HK-2 (cell line): ENCODE measurements around the gene TIAL1.
"Not testable (repeated sequence)": the region's sequence is repeated elsewhere in the genome, so short reads cannot be mapped to it uniquely, and the experiment has no call there.

Experiments
- DNase-seq: peaks from one replicate; pipeline ENCODE4 v3.0.0-alpha.2; 2018; ENCODE audit not compliant: unreplicated experiment

Gene TIAL1

DNA sequence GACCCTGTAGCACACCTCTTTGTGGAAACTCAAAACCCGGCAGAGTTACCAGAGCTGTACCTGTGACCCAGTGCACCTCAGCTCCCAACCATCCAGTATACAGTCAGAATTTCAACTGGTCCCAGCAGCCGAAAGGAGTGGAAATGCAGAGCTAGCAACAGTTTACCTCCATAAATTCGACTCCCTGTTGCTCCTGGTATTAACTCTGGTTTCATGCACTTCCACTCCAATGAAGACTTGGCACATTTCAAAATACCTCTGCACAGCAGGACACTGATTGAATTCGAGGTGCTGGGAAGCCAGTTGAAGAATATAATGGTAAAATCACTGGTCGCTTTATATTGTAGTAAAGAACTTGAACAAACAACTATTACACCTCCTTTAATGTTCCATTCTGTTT lies 17.9 kb upstream of the TIAL1 start:
- no peak for DNase-seq

DNA sequence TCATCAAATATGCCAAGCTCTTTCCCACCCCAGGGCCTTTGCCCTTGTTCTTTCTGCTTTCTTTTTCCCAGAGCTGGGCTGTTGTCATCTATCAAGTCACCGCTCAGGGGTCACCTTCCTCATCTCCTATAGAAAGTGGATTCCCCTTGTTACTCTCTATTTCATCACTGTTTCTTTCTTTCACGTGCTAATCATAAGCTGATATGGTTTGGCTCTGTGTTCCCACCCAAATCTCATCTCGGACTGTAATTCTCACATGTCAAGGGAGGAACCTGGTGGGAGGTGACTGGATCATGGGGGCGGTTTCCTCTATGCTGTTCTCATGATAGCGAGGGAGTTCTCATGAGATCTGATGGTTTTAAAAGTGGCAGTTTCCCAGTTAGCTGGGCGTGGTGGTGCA lies 17.0 kb upstream of the TIAL1 start:
- no peak for DNase-seq

- DNase-seq = no peak
These were observed 14.7 kb upstream of the TIAL1 start for GRCh38 chr10:119611433-119611832.

DNA sequence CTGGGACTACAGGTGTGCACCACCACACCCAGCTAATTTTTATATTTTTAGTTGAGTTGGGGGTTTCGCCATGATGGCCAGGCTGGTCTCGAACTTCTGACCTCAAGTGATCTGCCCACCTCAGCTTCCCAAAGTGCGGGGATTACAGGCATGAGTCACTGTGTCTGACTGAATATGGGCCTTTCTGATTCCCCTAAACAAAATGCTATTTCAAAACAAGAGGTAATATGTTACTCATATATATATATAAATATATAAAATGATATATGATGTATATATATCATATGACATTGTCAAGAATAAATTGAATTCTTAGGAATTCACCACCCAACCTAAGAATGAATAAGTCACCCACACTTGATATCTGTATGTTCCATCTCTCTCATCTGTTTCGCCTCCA lies 12.8 kb upstream of the TIAL1 start:
- DNase-seq = no peak

DNA sequence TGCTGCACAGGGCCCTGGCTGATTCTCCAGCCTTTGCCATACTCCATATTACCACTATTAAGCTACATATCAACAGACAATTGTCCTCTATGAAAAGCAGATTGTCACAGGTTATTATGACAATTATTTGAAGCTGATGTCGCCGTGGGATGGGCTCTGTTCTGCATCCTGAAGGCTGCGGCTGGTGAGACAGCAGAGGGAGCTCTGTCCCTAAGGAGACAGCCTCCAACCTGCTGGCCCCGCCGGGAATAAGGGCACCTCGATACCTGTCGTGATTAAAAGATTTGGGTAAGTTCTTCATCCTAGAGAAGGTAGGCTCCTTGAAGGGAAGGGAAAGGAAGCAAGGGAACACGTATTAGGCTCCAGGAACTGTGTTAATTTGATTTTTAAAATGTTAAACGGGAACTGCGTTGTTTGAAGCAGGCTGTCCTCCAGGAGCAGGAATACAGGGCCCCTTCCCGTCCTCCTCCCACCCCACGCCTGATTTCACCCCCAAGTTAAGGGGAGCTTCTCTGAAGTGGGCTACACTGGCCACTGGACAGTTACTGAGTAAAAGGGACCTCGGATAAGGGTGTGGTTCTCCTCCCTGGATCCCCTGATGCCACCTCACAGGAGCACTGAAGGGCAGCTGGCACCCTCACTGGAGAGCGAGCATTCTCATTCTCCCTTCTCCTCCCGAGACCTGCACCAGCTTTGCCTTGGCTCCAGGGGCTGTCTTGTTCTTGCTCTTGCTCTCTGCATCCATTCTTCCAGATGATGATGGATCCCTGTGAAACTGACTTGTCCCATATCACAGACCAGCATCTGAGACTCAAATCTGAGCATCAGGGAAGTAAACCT lies 11.8 kb upstream of the TIAL1 start:
- peak; percentile 47 for DNase-seq

- DNase-seq = no peak
These were observed 7.7 kb upstream of the TIAL1 start for GRCh38 chr10:119604468-119604867.

DNA sequence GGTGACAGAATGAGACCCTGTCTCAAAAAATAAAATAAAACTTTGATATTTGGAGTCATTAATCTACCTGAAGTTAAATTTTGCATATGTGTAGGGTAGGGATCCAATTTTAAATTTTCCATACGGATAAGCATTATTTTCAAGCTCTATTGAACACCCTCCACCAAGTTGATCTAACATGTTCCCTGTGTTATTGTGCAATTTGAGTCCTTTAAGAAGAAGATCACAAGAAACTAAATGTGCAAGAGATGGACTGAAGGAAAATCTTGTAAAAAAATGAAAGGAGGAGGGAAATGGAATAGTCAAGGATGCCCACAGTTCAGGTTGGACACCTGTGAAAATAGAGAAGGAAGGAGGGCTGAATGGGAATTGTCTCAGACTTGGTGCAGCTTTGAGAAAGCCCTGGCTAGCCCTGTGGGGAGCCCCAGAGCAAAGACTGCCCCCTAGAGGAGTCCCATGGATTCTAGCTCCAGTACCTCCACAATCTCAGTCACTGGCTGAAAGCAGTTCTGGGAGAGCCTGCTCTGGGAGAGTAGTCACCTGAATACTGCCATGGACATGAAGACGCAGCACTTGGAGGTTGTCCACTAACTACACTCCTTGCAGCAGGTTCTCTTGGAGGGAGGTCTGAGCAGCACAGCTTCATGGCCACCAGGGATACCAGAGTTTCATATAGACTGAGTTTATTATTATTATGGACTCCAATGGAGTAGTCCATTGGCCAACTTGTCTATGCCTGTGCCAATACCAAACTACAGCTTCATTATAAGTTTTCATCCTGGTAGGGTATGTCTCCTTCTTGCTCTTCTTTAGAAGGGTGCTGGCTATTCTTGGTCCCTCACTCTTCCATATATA lies 5.7 kb upstream of the TIAL1 start:
- DNase-seq = peak; percentile 18

DNA sequence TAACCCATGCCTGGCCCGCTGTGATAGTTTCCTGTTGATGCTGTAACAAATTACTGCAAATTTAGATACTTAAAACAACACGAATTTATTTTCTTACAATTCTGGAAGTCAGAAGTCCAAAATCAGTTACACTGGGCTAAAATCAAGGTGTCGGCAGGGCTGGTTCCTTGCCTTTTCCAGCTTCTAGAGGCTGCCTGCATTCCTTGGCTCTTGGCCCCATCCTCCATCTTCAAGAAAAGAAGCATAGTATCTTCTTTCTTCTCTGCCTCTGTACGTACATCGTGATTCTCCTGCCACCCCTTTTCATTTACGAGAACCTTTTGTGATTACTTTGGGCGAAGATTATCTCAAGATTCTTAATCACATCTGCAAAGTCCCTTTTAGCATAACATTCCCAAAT lies 1.6 kb upstream of the TIAL1 start:
- DNase-seq = no peak

- no peak for DNase-seq
These were observed 832 bp upstream of the TIAL1 start for GRCh38 chr10:119597405-119598186.

DNA sequence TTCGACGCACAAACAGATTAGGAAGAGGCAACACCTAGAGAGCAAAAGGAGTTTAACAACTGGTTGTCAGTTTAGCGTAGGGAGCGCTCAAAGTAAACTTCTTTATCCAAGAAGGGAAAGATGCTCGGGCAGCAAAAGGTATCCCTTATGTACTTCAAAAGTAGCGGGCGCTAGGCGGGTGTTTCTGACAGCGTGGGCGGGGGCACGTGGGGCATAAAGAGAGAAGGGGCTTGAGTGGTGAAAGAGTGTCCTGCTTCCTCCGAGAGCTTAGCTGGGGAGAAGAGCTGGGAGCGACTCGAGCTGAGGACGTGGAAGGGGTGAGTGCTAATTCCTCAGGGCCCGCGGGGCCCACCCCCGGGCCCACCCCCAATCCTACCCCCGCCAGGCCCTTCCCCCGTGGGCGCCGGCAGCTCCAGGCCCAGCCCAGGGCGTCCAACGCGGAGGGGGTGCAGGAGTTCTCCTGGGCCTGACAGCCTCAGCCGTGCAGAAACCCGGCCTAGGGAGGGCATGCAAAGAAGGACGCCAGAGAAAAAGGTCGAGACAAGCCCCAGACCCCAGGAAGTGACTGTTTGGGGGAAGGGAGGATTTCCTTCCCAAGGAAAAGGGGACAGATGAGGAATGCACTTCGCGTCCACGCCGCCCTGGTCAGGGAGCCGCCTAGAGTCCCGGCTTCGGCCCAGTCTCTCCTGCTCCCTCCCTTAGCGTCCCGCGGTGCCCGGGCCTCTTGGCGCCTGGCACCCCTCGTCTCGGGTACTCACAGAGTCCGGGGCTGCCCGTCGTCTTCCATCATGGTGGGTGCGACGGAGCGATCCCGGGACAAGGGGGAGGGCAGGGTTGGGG lies 868 bp downstream of the TIAL1 start:
- DNase-seq = peak; percentile 56

DNA sequence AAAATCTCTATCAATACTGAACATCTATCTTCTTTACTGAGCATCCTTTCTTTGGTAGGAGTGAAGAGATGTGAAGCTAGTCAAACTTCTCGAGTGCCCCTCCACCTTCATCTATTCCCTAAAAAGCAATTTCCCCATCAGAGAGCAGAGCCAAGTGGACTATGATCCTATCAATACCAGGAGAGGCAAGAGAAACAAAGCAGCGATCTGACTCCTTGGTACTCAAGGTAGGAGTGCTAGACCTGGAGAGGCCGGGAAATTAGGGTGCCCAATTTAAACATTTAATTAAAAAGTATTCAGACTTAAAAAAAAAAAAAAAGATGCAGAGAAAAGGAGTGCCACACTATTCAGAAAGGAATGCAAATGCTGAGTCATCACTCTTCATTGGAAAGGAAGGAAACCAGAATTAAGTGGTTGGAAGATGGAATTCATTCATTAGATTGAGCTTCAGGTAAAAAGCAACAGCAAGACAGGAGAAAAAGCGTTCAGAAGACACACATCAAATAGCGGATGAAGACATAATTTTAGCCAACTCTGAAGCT lies 1.6 kb downstream of the TIAL1 start:
- no peak for DNase-seq

DNA sequence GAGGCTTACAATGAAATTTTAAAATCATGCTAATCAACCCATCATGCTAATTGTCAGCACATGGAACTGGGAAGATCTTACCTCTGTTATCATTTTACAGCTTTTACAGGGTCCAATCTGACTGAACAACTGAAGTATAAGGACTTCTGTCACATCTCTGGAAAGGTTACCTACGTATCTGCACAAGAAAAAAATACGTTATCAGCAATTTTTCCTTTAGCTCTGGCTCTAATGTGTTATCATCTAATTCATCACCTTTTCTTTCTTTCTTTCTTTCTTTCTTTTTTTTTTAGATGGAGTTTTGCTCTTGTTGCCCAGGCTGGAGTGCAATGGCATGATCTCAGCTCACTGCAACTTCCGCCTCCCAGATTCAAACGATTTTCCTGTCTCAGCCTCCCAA lies 8.7 kb downstream of the TIAL1 start:
- no peak for DNase-seq

- DNase-seq = no peak
These were observed 18.4 kb downstream of the TIAL1 start for GRCh38 chr10:119578355-119578754.

DNA sequence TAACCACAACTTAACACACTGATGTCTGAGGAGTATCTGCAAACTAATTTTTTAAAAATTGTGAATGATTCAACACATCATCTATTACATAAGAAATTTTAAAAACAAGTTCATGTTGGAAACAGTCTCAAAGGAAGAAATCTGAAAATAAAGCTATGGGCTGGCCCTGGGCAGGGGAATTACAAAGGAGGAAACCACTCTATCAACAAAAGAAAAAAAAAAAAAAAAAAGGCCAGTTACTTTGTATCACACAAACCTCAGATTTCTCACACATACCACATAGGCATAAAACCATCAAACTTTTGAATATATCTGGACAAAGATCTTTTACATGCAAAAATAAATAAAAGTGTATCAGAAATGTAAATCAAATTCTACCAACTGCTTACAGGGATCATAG lies 20.8 kb downstream of the TIAL1 start:
- no peak for DNase-seq

- no peak for DNase-seq
These were observed 21.3 kb downstream of the TIAL1 start for GRCh38 chr10:119575506-119575905.

- DNase-seq = no peak
These were observed 28.8 kb downstream of the TIAL1 start for GRCh38 chr10:119567978-119568377.

DNA sequence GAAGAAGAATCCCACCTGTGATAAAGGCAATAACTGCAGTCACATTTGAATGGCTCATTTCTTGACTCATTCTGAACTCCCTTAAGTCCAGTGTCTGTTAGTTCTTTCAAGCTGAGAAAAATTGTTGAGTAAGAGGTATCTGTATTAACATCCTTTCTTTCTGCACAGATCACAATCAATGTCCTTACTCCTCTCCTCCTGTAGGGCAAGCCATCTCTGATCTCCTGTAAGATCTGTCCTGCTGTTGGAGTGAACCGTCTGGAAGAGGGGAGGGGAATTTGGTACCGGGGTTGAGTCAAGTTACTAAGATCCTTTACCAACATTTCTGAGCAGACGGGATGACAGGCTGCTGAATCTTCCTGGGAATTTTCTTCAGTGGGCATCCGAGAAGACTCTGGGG lies 34.7 kb downstream of the TIAL1 start:
- no peak for DNase-seq

- DNase-seq = not testable (repeated sequence)
These were observed 37.3 kb downstream of the TIAL1 start for GRCh38 chr10:119559511-119559910.

- not testable (repeated sequence) for DNase-seq
These were observed 40.7 kb downstream of the TIAL1 start for GRCh38 chr10:119556081-119556480.

- DNase-seq = no peak
These were observed 41.5 kb downstream of the TIAL1 start for GRCh38 chr10:119555178-119555784.

- DNase-seq = no peak
These were observed 45.9 kb downstream of the TIAL1 start for GRCh38 chr10:119550827-119551226.
